GM10847 (cell line): ENCODE results near the gene NR5A1.

ENCODE experiments used
- POLR2A ChIP-seq: IDR thresholded peaks from 2 replicates; pipeline ENCODE4 v1.6.1; 2011; ENCODE audit not compliant: insufficient read length; ENCODE audit errors: extremely low read depth

The NR5A1 gene

DNA sequence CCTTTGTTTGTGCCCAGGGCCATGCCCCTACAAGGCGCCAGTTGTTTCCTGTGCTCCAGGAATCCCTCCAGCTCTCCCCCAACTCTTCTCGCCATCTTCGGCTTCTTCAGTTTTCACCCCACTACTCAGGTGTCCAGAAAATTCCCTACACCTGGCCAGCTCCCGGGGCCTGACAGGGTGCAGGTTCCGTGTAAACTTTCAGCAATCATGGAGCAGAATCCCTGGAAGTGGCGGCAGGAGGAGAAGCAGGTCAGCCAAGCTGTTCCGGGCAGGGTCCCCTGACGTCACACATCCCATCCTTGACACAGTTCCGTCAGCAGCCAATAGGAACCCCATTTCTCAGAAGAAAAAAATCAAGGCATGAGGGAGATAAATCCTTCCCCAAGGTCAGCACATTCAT lies 69.1 kb downstream of the NR5A1 start:
- no peak for TF ChIP-seq POLR2A

DNA sequence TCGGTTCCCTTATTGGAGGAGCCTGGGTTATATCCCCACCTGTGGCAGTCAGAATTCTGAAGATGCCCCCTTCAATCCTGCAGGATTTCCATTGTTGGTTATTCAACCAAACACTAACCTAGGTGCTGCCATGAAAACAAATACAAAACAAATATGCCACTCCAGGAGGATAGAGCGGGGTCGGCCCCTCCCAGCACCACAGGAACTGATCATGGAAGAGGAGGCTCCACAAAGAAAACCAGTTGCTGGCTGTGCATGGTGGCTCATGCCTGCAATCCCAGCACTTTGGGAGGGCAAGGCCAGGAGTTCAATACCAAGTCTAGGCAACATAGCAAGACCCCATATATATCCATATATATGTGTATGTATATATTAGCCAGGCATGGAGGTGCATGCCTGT lies 70.1 kb downstream of the NR5A1 start:
- TF ChIP-seq POLR2A, result no peak

DNA sequence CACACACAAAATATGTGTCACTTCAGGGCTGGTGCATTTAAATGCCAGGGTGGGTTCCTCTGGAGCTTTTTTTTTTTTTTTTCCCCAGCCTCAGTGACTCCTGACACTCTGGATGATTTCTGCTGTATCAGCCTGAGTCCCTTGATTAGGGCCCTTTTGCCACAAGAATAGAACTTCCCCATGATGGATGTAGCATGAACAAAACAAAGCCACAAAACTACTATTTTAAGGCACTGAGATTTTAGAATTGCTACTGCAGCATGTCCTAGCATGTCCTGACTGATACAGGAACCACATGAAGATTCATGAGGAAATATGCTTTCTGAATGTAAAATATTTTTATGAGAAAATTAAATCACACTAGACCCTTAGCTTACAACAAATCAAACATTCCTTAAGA lies 70.9 kb downstream of the NR5A1 start:
- no peak for TF ChIP-seq POLR2A
